NCI-H2171 treated with DMSO at 0.1 percent for 48 hours (cell line): Measurements from ENCODE around the gene PIMREG.
"Not testable (repeated sequence)": the region's sequence is repeated elsewhere in the genome, so short reads cannot be mapped to it uniquely, and the experiment has no call there.

Source experiments
- DNase-seq: peaks from one replicate; lab custom pipeline; 2025; lab: John Stamatoyannopoulos, UW

The PIMREG gene

GRCh38 chr17:6478486-6478885, 34.2 kb downstream of the PIMREG start:
- no peak for DNase-seq

- no peak for DNase-seq
Observed at GRCh38 chr17:6479622-6480302, 35.5 kb downstream of the PIMREG start.

- no peak for DNase-seq
Observed at GRCh38 chr17:6480303-6480675, 36.0 kb downstream of the PIMREG start.

GRCh38 chr17:6482105-6482455, 37.8 kb downstream of the PIMREG start:
- no peak for DNase-seq

GRCh38 chr17:6482796-6483195, 38.5 kb downstream of the PIMREG start:
- not testable (repeated sequence) for DNase-seq

GRCh38 chr17:6483507-6483906, 39.3 kb downstream of the PIMREG start:
- DNase-seq: no peak

- DNase-seq: no peak
Observed at GRCh38 chr17:6485646-6486412, 41.6 kb downstream of the PIMREG start.

- DNase-seq: no peak
Observed at GRCh38 chr17:6487251-6488007, 43.2 kb downstream of the PIMREG start.

- no peak for DNase-seq
Observed at GRCh38 chr17:6488008-6488539, 43.8 kb downstream of the PIMREG start.

GRCh38 chr17:6489016-6489550, 44.8 kb downstream of the PIMREG start:
- DNase-seq: no peak

- DNase-seq: no peak
Observed at GRCh38 chr17:6491071-6491700, 46.9 kb downstream of the PIMREG start.

GRCh38 chr17:6492892-6493674, 48.8 kb downstream of the PIMREG start:
- DNase-seq: peak; percentile 68

- DNase-seq: no peak
Observed at GRCh38 chr17:6494239-6494941, 50.1 kb downstream of the PIMREG start.

GRCh38 chr17:6495450-6496115, 51.3 kb downstream of the PIMREG start:
- DNase-seq: no peak

- no peak for DNase-seq
Observed at GRCh38 chr17:6496116-6496481, 51.8 kb downstream of the PIMREG start.

- DNase-seq: peak; percentile 15
Observed at GRCh38 chr17:6496640-6497441, 52.6 kb downstream of the PIMREG start.

GRCh38 chr17:6497496-6498221, 53.4 kb downstream of the PIMREG start:
- no peak for DNase-seq

GRCh38 chr17:6498356-6498755, 54.1 kb downstream of the PIMREG start:
- DNase-seq: no peak
